LNCAP (cell line): ENCODE results near the gene COG1.

Experiments used
- TF ChIP-seq, protein P1 (sequence below): fragments of 450-650 bp; IDR thresholded peaks from 2 replicates; pipeline ENCODE4 v1.5.1; 2017; ENCODE audit warnings: mild to moderate bottlenecking

The COG1 gene

DNA sequence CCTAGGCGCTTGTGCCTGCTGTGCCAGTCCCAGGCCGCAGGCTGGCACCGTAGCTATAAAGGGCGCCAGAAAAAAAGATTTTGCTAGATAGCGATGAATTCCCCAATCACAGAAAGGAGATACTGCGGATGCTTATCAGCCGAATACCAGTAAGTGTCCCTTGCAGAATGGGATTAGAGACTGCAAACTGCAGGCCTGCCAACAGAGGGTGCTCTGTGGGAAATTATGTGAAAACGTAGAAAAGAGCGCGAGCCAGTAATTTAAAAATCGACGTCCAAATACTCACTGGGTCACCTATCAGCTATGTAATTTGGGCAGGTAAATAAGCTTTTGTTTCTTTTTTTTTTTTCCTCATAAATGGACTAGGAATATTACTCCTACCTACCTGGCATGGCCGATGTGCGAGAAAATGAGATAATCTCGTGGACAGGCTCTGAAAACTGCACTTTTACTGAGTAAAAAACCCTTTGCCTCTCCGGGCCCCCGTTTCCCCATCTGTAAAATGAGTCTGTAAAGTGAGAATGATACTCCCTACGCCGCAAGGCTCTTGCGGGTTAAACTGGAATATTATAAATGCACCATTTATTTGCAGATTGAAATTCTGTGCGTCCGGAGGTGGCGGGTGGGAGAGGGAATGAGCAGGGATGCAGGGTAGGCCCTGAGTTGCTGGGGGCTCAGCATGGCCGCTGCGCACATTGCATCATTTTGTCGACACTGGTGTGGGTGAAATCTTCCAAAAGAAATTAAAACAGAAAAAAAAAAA, 1.2 kb upstream of the COG1 start:
- TF ChIP-seq, protein P1, sequence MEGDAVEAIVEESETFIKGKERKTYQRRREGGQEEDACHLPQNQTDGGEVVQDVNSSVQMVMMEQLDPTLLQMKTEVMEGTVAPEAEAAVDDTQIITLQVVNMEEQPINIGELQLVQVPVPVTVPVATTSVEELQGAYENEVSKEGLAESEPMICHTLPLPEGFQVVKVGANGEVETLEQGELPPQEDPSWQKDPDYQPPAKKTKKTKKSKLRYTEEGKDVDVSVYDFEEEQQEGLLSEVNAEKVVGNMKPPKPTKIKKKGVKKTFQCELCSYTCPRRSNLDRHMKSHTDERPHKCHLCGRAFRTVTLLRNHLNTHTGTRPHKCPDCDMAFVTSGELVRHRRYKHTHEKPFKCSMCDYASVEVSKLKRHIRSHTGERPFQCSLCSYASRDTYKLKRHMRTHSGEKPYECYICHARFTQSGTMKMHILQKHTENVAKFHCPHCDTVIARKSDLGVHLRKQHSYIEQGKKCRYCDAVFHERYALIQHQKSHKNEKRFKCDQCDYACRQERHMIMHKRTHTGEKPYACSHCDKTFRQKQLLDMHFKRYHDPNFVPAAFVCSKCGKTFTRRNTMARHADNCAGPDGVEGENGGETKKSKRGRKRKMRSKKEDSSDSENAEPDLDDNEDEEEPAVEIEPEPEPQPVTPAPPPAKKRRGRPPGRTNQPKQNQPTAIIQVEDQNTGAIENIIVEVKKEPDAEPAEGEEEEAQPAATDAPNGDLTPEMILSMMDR = peak; percentile 96

DNA sequence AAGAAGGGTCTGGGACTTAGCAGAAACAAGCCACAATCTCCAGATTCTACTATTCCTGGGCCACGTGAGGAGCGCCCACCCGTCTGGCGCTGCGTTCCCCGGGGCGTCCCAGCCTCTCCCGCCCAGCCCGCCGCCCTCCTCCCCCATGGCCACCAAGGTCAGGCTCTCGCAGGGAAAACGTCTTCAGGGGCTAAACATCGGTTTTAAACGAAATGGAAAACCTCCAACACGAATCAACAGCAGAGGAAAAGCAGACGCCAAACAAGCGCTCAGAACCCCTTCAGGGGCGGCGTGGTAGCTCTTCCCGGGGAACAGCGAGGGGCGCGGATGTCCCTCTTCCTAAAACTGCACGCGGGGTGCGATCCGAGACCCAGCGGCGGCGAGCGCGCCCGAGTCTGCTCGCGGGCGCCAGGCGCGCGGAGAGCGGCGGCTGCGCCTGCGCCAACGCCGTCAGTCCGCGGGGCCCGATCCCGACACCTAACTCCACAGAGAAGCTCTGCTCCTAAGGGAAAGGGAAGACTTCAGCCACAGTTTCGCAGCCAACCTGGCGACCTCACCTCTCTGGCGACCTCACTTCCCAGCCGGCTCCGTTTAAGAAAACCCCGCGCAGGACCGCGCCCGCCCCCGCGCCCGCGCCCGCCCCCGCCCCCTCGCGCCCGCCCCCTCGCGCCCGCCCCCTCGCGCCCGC, 505 bp upstream of the COG1 start:
- TF ChIP-seq, protein P1 = no peak

DNA sequence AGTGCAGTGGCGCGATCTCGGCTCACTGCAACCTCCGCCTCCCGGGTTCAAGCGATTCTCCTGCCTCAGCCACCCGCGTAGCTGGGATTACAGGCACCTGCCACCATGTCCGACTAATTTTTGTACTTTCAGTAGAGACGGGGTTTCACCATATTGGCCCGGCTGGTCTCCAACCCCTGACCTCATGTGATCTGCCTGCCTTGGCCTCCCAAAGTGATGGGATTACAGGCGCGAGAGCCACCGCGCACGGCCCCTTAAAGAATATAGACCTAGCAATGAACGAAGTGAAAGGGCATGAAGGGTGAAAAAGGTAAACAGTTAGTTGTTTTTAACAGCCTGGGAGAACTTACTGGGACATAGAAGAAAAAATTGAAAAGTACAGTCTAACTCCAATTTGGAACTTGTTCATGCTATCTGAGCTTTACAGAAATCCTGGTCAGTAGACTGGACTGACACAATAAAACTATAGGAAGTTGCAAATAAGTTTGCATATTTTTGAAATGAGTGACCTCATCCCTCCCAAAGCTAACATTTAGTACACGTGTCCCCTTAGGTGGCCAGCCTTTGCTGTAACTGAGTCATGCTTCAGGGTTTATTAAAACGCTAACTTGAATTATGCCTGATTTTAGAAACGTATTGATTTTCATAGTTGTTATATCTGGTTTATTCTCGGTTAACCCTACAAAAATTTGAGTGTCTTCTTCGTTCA, 1.8 kb downstream of the COG1 start:
- TF ChIP-seq, protein P1 = no peak

DNA sequence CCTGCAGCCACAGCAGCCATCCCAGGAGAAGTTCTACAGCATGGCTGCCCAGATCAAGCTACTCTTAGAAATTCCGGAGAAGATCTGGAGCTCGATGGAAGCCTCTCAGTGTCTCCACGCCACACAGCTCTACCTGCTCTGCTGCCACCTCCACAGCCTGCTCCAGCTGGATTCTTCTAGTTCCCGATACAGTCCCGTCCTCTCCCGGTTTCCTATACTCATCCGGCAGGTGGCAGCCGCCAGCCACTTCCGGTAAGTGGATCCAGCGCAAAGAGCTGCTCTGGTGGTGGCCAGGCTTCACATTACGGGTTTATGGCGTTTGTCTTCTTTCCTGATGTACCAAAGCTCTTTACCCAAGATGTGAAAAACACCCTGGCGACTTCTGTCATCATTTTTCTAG, 3.6 kb downstream of the COG1 start:
- TF ChIP-seq, protein P1 = peak; percentile 82

DNA sequence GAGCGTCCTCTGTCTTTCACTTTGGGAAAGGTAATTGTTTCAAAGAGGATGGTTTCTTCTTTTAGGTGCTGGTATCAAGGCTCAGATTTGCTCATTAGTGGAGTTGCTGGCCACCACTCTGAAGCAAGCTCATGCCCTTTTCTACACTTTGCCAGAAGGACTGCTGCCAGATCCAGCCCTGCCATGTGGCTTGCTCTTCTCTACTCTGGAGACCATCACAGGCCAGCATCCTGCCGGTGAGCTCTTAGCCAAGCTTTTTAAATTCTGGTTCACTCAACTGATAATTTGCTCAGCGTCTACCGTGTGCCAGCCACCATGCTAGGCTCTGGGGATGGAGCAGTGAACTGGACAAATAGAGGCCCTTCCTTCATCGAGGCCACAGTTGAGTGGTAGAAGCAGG, 4.3 kb downstream of the COG1 start:
- TF ChIP-seq, protein P1 = no peak

DNA sequence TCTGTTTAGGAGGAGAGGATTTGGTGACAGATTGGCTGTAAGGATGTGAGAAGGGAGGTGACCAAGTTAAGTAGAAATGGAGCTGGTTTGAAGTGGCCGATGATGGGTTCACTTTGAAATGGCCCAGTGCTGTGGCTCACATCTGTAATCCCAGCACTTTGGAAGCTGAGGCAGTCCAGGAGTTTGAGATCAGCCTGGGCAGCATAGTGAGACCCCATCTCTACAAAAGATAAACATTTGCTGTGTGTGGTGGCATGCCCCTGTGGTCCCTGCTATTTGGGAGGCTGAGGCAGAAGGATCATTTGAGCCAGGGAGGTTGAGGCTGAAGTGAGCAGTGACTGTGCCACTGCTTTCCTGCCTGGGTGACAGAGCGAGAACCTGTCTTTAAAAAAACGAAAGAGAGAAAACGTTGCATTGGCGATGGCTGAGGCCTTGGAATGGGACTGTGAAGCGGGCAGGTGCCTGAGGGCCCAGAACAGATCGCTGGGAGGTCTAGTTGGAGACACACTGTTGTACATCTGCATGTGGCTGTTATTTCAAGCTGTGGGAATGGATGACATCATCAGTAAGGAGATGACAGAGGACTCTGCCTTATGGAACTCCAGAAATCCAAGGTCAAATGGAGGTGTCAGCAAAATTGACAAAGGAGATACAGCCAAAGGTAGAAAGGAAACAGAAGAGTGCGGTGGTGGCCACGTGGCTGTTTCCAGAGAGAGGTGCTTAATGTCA, 5.5 kb downstream of the COG1 start:
- TF ChIP-seq, protein P1 = no peak

DNA sequence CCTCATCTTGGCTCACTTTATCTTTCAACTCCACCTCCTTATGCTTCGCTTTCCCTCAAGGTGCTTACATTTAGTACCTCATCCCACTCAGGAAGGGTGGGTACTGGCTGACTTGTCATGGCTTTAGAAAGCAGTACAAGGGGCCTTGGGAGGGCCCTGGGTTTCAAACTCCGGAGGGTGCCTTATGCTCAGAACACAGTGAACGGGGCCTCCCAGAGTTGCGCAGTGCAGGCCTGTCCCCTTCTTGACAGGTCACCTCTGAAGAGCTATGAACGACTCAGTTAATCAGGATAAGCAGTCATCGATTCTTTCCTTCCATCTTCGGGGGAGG, 6.0 kb downstream of the COG1 start:
- TF ChIP-seq, protein P1 = no peak
